IMR-90 (cell line): ENCODE data around the gene KCNT2. TPM values are rescaled to one million over a fixed set of nuclear protein-coding genes. Genes with fewer than 3 reads are reported as not detected.

ENCODE experiments used
- ATAC-seq: fragments of 200-7000 bp; cut with Tn5 transposase; 2 replicates; pipeline ENCODE4 v1.9.1; 2020; ENCODE audit warnings: low read depth, mild to moderate bottlenecking, moderate library complexity
- BruUV-seq: library from RNA; stranded (reverse); fragments of 400-500 nt; replicated peaks from 2 replicates; lab custom pipeline; 2021; lab: Mats Ljungman, UMichigan
- CTCF ChIA-PET: fragments of 300-600 bp; formaldehyde crosslinking; extraction: SDS; loops from one replicate; lab custom pipeline; 2021; ENCODE audit warnings: antibody characterized with exemption; lab: Yijun Ruan, JAX
- POLR2A ChIA-PET: fragments of 300-600 bp; sonication (Branson Sonifier 250); formaldehyde crosslinking; loops from one replicate; lab custom pipeline; 2022; ENCODE audit warnings: antibody characterized with exemption; ENCODE audit not compliant: unreplicated experiment; lab: Charles Lee
- DNase-seq: peaks from one replicate; pipeline ENCODE4 v3.0.0; 2013
- H2AFZ ChIP-seq: replicated peaks from 2 replicates; pipeline ENCODE3; 2013; ENCODE audit warnings: low read length, mild to moderate bottlenecking; ENCODE audit not compliant: poor library complexity
- H2AK5ac ChIP-seq: 2 replicates; pipeline ENCODE4 v1.6.1; 2013; ENCODE audit warnings: low read depth, low read length, inconsistent platforms
- H2AK9ac ChIP-seq: replicated peaks from 2 replicates; pipeline ENCODE3; 2013; ENCODE audit warnings: mild to moderate bottlenecking, low read depth, low read length, moderate library complexity; ENCODE audit not compliant: poor library complexity
- H2BK120ac ChIP-seq: 2 replicates; pipeline ENCODE4 v1.6.1; 2013; ENCODE audit warnings: low read depth, low read length, inconsistent platforms
- H2BK15ac ChIP-seq: 3 replicates; pipeline ENCODE4 v1.6.1; 2013; ENCODE audit warnings: low read depth, low read length, inconsistent platforms
- H2BK20ac ChIP-seq: 2 replicates; pipeline ENCODE4 v1.6.1; 2013; ENCODE audit warnings: low read depth, mild to moderate bottlenecking, inconsistent platforms, low read length, moderate library complexity
- H2BK5ac ChIP-seq: 2 replicates; pipeline ENCODE4 v1.6.1; 2013; ENCODE audit warnings: mild to moderate bottlenecking, low read depth, low read length, inconsistent platforms; ENCODE audit not compliant: poor library complexity, severe bottlenecking
- H3K14ac ChIP-seq: replicated peaks from 2 replicates; pipeline ENCODE4 v1.6.1; 2013; ENCODE audit warnings: low read depth, low read length, inconsistent platforms
- H3K18ac ChIP-seq: 2 replicates; pipeline ENCODE4 v1.6.1; 2013; ENCODE audit warnings: low read depth, low read length, control low read depth
- H3K23ac ChIP-seq: 2 replicates; pipeline ENCODE4 v1.6.1; 2013; ENCODE audit warnings: low read depth, low read length, inconsistent platforms
- H3K27ac ChIP-seq: 2 replicates; pipeline ENCODE4 v1.5.1; 2013; ENCODE audit warnings: mild to moderate bottlenecking, control low read depth, low read length; ENCODE audit not compliant: insufficient read depth
- H3K27me3 ChIP-seq: 2 replicates; pipeline ENCODE4 v1.6.1; 2013; ENCODE audit warnings: low read length; ENCODE audit not compliant: control insufficient read depth, insufficient read depth
- H3K36me3 ChIP-seq: 2 replicates; pipeline ENCODE4 v1.6.1; 2013; ENCODE audit warnings: low read length, mixed read lengths; ENCODE audit not compliant: control insufficient read depth, insufficient read depth
- H3K4ac ChIP-seq: 2 replicates; pipeline ENCODE4 v1.6.1; 2013; ENCODE audit warnings: low read depth, low read length, inconsistent platforms
- H3K4me1 ChIP-seq: 2 replicates; pipeline ENCODE4 v1.6.1; 2013; ENCODE audit warnings: low read length, mixed read lengths; ENCODE audit not compliant: control insufficient read depth, insufficient read depth
- H3K4me2 ChIP-seq: 2 replicates; pipeline ENCODE4 v1.6.1; 2013; ENCODE audit warnings: low read depth, mild to moderate bottlenecking, control low read depth, low read length, moderate library complexity
- H3K4me3 ChIP-seq: 2 replicates; pipeline ENCODE4 v1.5.1; 2013; ENCODE audit warnings: low read depth, mild to moderate bottlenecking, control low read depth, low read length, moderate library complexity; ENCODE audit not compliant: insufficient read depth
- H3K56ac ChIP-seq: 2 replicates; pipeline ENCODE4 v1.6.1; 2013; ENCODE audit warnings: low read length, inconsistent platforms; ENCODE audit not compliant: insufficient read depth; ENCODE audit errors: extremely low read depth
- H3K79me1 ChIP-seq, 2 experiments: 2 replicates each; pipeline ENCODE4 v1.6.1; 2013; ENCODE audit warnings: low read length in 2 of 2, inconsistent platforms in 1 of 2, low read depth in 1 of 2
- H3K9ac ChIP-seq: 2 replicates; pipeline ENCODE4 v1.6.1; 2013; ENCODE audit warnings: low read depth, low read length, control low read depth
- H3K9me1 ChIP-seq: 2 replicates; pipeline ENCODE4 v1.6.1; 2013; ENCODE audit warnings: low read length, inconsistent platforms; ENCODE audit not compliant: insufficient read depth
- H3K9me3 ChIP-seq: 2 replicates; pipeline ENCODE4 v1.6.1; 2013; ENCODE audit warnings: low read length; ENCODE audit not compliant: control insufficient read depth, insufficient read depth
- H4K20me1 ChIP-seq: 2 replicates; pipeline ENCODE4 v1.6.1; 2013; ENCODE audit warnings: low read length, inconsistent platforms; ENCODE audit not compliant: insufficient read depth
- H4K5ac ChIP-seq: 2 replicates; pipeline ENCODE4 v1.6.1; 2013; ENCODE audit warnings: mild to moderate bottlenecking, low read depth, low read length, control low read depth
- H4K8ac ChIP-seq, 2 experiments: 2 replicates each; pipeline ENCODE4 v1.6.1; 2013; ENCODE audit warnings: low read depth in 2 of 2, low read length in 2 of 2, control low read depth in 1 of 2, inconsistent platforms in 1 of 2
- H4K91ac ChIP-seq: 2 replicates; pipeline ENCODE4 v1.6.1; 2013; ENCODE audit warnings: low read depth, low read length, inconsistent platforms; ENCODE audit not compliant: insufficient read depth
- CEBPB ChIP-seq: IDR thresholded peaks from 2 replicates; pipeline ENCODE4 v1.6.1; 2012; ENCODE audit warnings: low read depth, low read length, improper control_type of control experiment
- CHD1 ChIP-seq: IDR thresholded peaks from 2 replicates; pipeline ENCODE4 v1.6.1; 2012; ENCODE audit warnings: low read depth, low read length, improper control_type of control experiment
- MAFK ChIP-seq: IDR thresholded peaks from 2 replicates; pipeline ENCODE4 v1.6.1; 2012; ENCODE audit warnings: low read depth, low read length, improper control_type of control experiment
- MAZ ChIP-seq: IDR thresholded peaks from 2 replicates; pipeline ENCODE4 v1.6.1; 2012; ENCODE audit warnings: low read depth, mild to moderate bottlenecking, low read length, improper control_type of control experiment, moderate library complexity, borderline replicate concordance
- MXI1 ChIP-seq: IDR thresholded peaks from 2 replicates; pipeline ENCODE4 v1.6.1; 2012; ENCODE audit warnings: low read depth, mild to moderate bottlenecking, low read length, moderate library complexity, borderline replicate concordance
- NFE2L2 ChIP-seq: fragments of 150-350 bp; IDR thresholded peaks from 2 replicates; pipeline ENCODE4 v1.6.1; 2016; ENCODE audit warnings: low read depth, mild to moderate bottlenecking, low read length
- RAD21 ChIP-seq: IDR thresholded peaks from 2 replicates; pipeline ENCODE4 v1.6.1; 2012; ENCODE audit warnings: low read length, improper control_type of control experiment
- RCOR1 ChIP-seq: IDR thresholded peaks from 2 replicates; pipeline ENCODE4 v1.6.1; 2012; ENCODE audit warnings: mild to moderate bottlenecking, low read length, improper control_type of control experiment; ENCODE audit not compliant: insufficient replicate concordance
- RFX5 ChIP-seq: IDR thresholded peaks from 2 replicates; pipeline ENCODE4 v1.8.0; 2012; ENCODE audit warnings: low read depth, mild to moderate bottlenecking, low read length, moderate library complexity
- SMC3 ChIP-seq: fragments of 150-350 bp; IDR thresholded peaks from 2 replicates; pipeline ENCODE4 v1.6.1; 2016; ENCODE audit warnings: low read depth, mild to moderate bottlenecking, antibody characterized with exemption, low read length, moderate library complexity
- USF2 ChIP-seq: fragments of 150-350 bp; IDR thresholded peaks from 2 replicates; pipeline ENCODE4 v1.6.1; 2017; ENCODE audit warnings: mild to moderate bottlenecking, antibody characterized with exemption, low read length, low read depth
- WGBS, 2 experiments: methylation state at CpG; one replicate each; pipeline versions ENCODE4 v1.1.5 to v1.1.7; 2013; ENCODE audit warnings: missing lambda C conversion rate in 2 of 2; ENCODE audit not compliant: insufficient read length in 1 of 2; ENCODE audit errors: extremely low coverage in 2 of 2; 5-methylcytosine and 5-hydroxymethylcytosine counted together
- dilution Hi-C: fragments of 300-500 bp; cut with HindIII; formaldehyde crosslinking; loops from one replicate; pipeline ENCODE4 v1.14.3; 2018; ENCODE audit warnings: low sequenced_read_pairs; ENCODE audit not compliant: unreplicated experiment
- in situ Hi-C: fragments of 300-500 bp; cut with MboI; formaldehyde crosslinking; loops from 3 replicates; pipeline ENCODE4 v1.14.3; 2019; ENCODE audit warnings: low sequenced_read_pairs, inconsistent platforms, mixed read lengths
- intact Hi-C: fragments of 100-400 bp; cut with micrococcal nuclease; formaldehyde crosslinking; loops from 2 replicates; pipeline ENCODE4 v1.10.0; 2022
- polyA plus RNA-seq, 3 experiments: library from polyadenylated mRNA; depleted of rRNA; stranded (reverse); fragments of >200 nt; gene quantifications; 2 replicates each; pipeline ENCODE4 v1.2.3, GENCODE V29; 2012; ENCODE audit warnings: low replicate concordance in 1 of 3
- total RNA-seq: library from RNA; depleted of rRNA; stranded (reverse); fragments of >200 nt; gene quantifications from 2 replicates; pipeline ENCODE4 v1.2.3, GENCODE V29; 2012
- TF ChIP-seq, protein P1 (sequence below): conservative IDR thresholded peaks from 2 replicates; pipeline ENCODE4 v1.5.1; 2012; ENCODE audit warnings: mild to moderate bottlenecking, low read depth, low read length, improper control_type of control experiment

KCNT2 gene
- total and polyA plus RNA-seq, 2 of the 4 experiments (the other 2 are of a cell fraction): 0.22 to 0.72 TPM

DNA sequence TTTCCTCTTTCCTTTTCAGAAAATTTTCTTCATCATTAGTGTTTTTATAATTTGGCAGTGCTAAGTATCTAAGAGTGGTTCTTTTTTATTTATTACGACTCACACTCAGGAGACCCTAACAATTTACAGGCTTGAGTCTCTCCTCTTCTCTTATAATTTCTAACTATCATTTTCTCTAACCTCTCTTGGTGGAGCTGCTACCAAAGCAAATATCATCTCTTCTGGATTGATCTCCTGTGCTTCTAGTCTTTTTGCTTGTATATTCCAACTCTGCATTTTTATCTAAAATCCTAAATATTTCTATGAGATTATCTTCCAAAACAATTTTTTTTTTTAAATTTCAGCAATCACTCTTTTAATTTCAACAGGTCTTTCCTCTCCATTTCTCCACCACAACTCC, 250.3 kb downstream of the KCNT2 start:
- dilution Hi-C loops: no loop called here
- no peak overlapping the region for H3K18ac ChIP-seq

More for the DNA sequence above, 250.3 kb downstream of the KCNT2 start:
- Histone ChIP-seq H3K9me1 (0 out of 2 replicates have a peak, but pooled peaks cover 4% of the 10 kb centered on the region), H4K8ac (no peak overlapping the region), H4K20me1 (no peaks in the 10 kb centered on the region), H2BK5ac (no peak overlapping the region), H3K27me3 (no peaks in the 10 kb centered on the region), H3K23ac (no peak overlapping the region), H3K4me1 (no peaks in the 10 kb centered on the region), H4K91ac (no peak overlapping the region), H3K9me3 (no peaks in the 10 kb centered on the region), H4K5ac (no peak overlapping the region), H2AK5ac (no peak overlapping the region), H3K4me2 (no peak overlapping the region), H2BK15ac (no peak overlapping the region), H3K9ac (no peak overlapping the region), H3K36me3 (no peaks in the 10 kb centered on the region), H3K4ac (no peak overlapping the region), H2BK20ac (no peak overlapping the region), H3K4me3 (no peak overlapping the region), H2AK9ac (no peak overlapping the region), H2BK120ac (no peak overlapping the region), H3K56ac (no peak overlapping the region), H2AFZ (no peak overlapping the region), H3K14ac (no peak overlapping the region), H3K27ac (no peak overlapping the region), H3K79me1 (no peaks in the 10 kb centered on the region)
- in situ Hi-C loops: no loop called here
- ChIA-PET CTCF (interaction anchor here (0.6 to 0.8 kb wide), 2 partner anchors 15 to 303 kb away, joined by 3 to 4 read pairs; no protein-coding TSS in a partner anchor), POLR2A (no interaction called here)
- BruUV-seq: no TSS peak
- DNase-seq: no peak
- no peak for TF ChIP-seq USF2
- TF ChIP-seq NFE2L2: no peak
- no peak for TF ChIP-seq RAD21
- TF ChIP-seq RFX5: no peak
- no peak for TF ChIP-seq SMC3
- TF ChIP-seq MAFK: no peak
- TF ChIP-seq, protein P1, sequence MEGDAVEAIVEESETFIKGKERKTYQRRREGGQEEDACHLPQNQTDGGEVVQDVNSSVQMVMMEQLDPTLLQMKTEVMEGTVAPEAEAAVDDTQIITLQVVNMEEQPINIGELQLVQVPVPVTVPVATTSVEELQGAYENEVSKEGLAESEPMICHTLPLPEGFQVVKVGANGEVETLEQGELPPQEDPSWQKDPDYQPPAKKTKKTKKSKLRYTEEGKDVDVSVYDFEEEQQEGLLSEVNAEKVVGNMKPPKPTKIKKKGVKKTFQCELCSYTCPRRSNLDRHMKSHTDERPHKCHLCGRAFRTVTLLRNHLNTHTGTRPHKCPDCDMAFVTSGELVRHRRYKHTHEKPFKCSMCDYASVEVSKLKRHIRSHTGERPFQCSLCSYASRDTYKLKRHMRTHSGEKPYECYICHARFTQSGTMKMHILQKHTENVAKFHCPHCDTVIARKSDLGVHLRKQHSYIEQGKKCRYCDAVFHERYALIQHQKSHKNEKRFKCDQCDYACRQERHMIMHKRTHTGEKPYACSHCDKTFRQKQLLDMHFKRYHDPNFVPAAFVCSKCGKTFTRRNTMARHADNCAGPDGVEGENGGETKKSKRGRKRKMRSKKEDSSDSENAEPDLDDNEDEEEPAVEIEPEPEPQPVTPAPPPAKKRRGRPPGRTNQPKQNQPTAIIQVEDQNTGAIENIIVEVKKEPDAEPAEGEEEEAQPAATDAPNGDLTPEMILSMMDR: no peak
- TF ChIP-seq MXI1: no peak
- no peak for TF ChIP-seq MAZ
- no peak for TF ChIP-seq CEBPB
- no peak for TF ChIP-seq CHD1
- no peak for TF ChIP-seq RCOR1
- ATAC-seq: no peak
- no CpG with 5 or more reads among the region's 1 CpG for WGBS, 2 experiments
- intact Hi-C loops: loop anchor here (5.0 kb wide), 1 partner anchor 36 kb away; no protein-coding TSS in a partner anchor
